Activated naive CD4-positive, alpha-beta T cell treated with anti-CD3 and anti-CD28 coated beads, Interleukin-2, amount 50 U/mL, for 16 hours (primary cell): Measurements from ENCODE around the gene HAUS7.

Experiments used
- DNase-seq: peaks from one replicate; pipeline ENCODE4 v3.0.0-alpha.2; 2020

HAUS7 gene

GRCh38 chrX:153450114-153450948, 20.0 kb downstream of the HAUS7 start:
- DNase-seq = no peak

GRCh38 chrX:153449368-153450113, 20.8 kb downstream of the HAUS7 start:
- no peak for DNase-seq

- no peak for DNase-seq
These were observed 21.6 kb downstream of the HAUS7 start for GRCh38 chrX:153448556-153449367.

GRCh38 chrX:153447581-153447960, 22.8 kb downstream of the HAUS7 start:
- no peak for DNase-seq

GRCh38 chrX:153446950-153447580, 23.3 kb downstream of the HAUS7 start:
- no peak for DNase-seq

GRCh38 chrX:153446636-153446936, 23.8 kb downstream of the HAUS7 start:
- no peak for DNase-seq

GRCh38 chrX:153445856-153446635, 24.3 kb downstream of the HAUS7 start, which contains the start of gene TREX2:
Gene TREX2, minus strand, starts transcription at chrX:153446056. Its CDS starts 626 bp downstream, at chrX:153445430.
- DNase-seq = no peak

- DNase-seq = no peak
These were observed 25.1 kb downstream of the HAUS7 start for GRCh38 chrX:153445106-153445855.

GRCh38 chrX:153444333-153445011, 25.9 kb downstream of the HAUS7 start:
- DNase-seq = no peak

GRCh38 chrX:153443476-153444332, 26.7 kb downstream of the HAUS7 start:
- no peak for DNase-seq

GRCh38 chrX:153442463-153442862, 27.9 kb downstream of the HAUS7 start:
- no peak for DNase-seq

- DNase-seq = no peak
These were observed 28.4 kb downstream of the HAUS7 start for GRCh38 chrX:153441981-153442380.

GRCh38 chrX:153441296-153441695, 29.1 kb downstream of the HAUS7 start:
- DNase-seq = no peak

GRCh38 chrX:153440556-153441135, 29.7 kb downstream of the HAUS7 start:
- DNase-seq = no peak

GRCh38 chrX:153439977-153440376, 30.4 kb downstream of the HAUS7 start:
- no peak for DNase-seq

- DNase-seq = no peak
These were observed 31.8 kb downstream of the HAUS7 start for GRCh38 chrX:153438532-153438931.

- DNase-seq = no peak
These were observed 34.5 kb downstream of the HAUS7 start for GRCh38 chrX:153435845-153436244.

GRCh38 chrX:153434801-153435200, 35.6 kb downstream of the HAUS7 start:
- no peak for DNase-seq

GRCh38 chrX:153433781-153434285, 36.5 kb downstream of the HAUS7 start:
- DNase-seq = no peak
